Lung (tissue), 12 donors: Measurements from ENCODE around the gene SLC38A4. TPM values are rescaled to one million over a fixed set of nuclear protein-coding genes. Genes with fewer than 3 reads are reported as not detected.

Experiments
- ATAC-seq: fragments of 200-7000 bp; cut with Tn5 transposase; one replicate; pipeline ENCODE4 v1.9.1; 2020; ENCODE audit warnings: moderate number of reproducible peaks; ENCODE audit not compliant: insufficient read depth, low FRiP score
- DNase-seq, 3 donors: peaks; one replicate each; pipeline ENCODE4 v3.0.0-alpha.2; 2013 to 2017
- H3K27ac ChIP-seq, 2 donors: one replicate each; pipeline ENCODE4 v1.5.1; 2013; ENCODE audit warnings: mild to moderate bottlenecking in 2 of 2, moderate library complexity in 2 of 2, control low read depth in 1 of 2, inconsistent platforms in 1 of 2, low read depth in 1 of 2, low read length in 1 of 2
- H3K27me3 ChIP-seq, 3 donors: one replicate each; pipeline ENCODE4 v1.5.1; 2013; ENCODE audit warnings: low read length in 2 of 3; ENCODE audit not compliant: control insufficient read depth in 3 of 3, insufficient read depth in 3 of 3
- H3K36me3 ChIP-seq, 4 donors: one replicate each; pipeline ENCODE4 v1.5.1; 2013; ENCODE audit warnings: low read length in 4 of 4, mild to moderate bottlenecking in 1 of 4, moderate library complexity in 1 of 4; ENCODE audit not compliant: control insufficient read depth in 4 of 4, insufficient read depth in 4 of 4
- H3K4me1 ChIP-seq, 5 donors: one replicate each; pipeline ENCODE4 v1.5.1; 2013; ENCODE audit warnings: low read length in 5 of 5, mild to moderate bottlenecking in 2 of 5, moderate library complexity in 1 of 5; ENCODE audit not compliant: control insufficient read depth in 5 of 5, insufficient read depth in 5 of 5
- H3K4me3 ChIP-seq: one replicate; pipeline ENCODE4 v1.5.1; 2013; ENCODE audit warnings: mild to moderate bottlenecking, control low read depth, moderate library complexity
- H3K9ac ChIP-seq, 2 donors: one replicate each; pipeline ENCODE4 v1.5.1; 2013; ENCODE audit warnings: low read length in 2 of 2, control low read depth in 1 of 2; ENCODE audit not compliant: insufficient read depth in 1 of 2
- H3K9me3 ChIP-seq, 4 donors: one replicate each; pipeline ENCODE4 v1.5.1; 2013; ENCODE audit warnings: low read length in 3 of 4, mild to moderate bottlenecking in 1 of 4, moderate library complexity in 1 of 4; ENCODE audit not compliant: control insufficient read depth in 4 of 4, insufficient read depth in 3 of 4
- CTCF ChIP-seq: IDR thresholded peaks from 2 replicates; pipeline ENCODE4 v1.5.1; 2012; ENCODE audit warnings: mild to moderate bottlenecking; ENCODE audit errors: control extremely low read depth, extremely low read depth
- WGBS, 2 donors: extraction: QIAGEN DNeasy Blood & Tissue Kit; methylation state at CpG; one replicate each; pipeline ENCODE4 v1.1.7; 2013; 5-methylcytosine and 5-hydroxymethylcytosine counted together
- polyA plus RNA-seq, 2 donors: library from polyadenylated mRNA; stranded (reverse); fragments of 200-250 nt; gene quantifications; one replicate each; pipeline ENCODE4 v1.2.1, GENCODE V29; 2013
- total RNA-seq, 2 donors: library from RNA; depleted of rRNA in 1 of 2; stranded (reverse); fragments of >200 nt in 1 of 2; gene quantifications; one replicate each; pipeline ENCODE4 v1.2.1, GENCODE V29; 2014 to 2021
- donor health status: control.
- donor health status: control.
- donor health status: Bipolar disorder and iron deficiency.
- donor health status: healthy.
- donor health status: DM: yes; HTN: yes; CAD: no.

SLC38A4 gene
- total and polyA plus RNA-seq, 4 donors: 0.07 to 2.7 (median 0.45) TPM

- Histone ChIP-seq H3K27me3 (peaks cover 0 to 6% (median 5%) of the 10 kb centered on the region in 3 donors), H3K9me3 (peaks cover 0 to 5% (median 0%) of the 10 kb centered on the region in 4 donors), H3K4me1 (peaks cover 0 to 7% (median 1%) of the 10 kb centered on the region in 5 donors), H3K36me3 (no peaks in the 10 kb centered on the region), H3K27ac (no peak overlapping the region), H3K9ac (no peak overlapping the region), H3K4me3 (no peak overlapping the region)
- 70 to 76% methylated on average over 3 of the region's 3 CpGs for WGBS, 2 donors
- no peak for TF ChIP-seq CTCF
- ATAC-seq (no peak), DNase-seq (peak; percentile 30 to 88 (median 56))
These were observed 18.0 kb upstream of the SLC38A4 start for GRCh38 chr12:46843811-46844210.

GRCh38 chr12:46841891-46842290 is 16.1 kb upstream of the SLC38A4 start:
- DNase-seq (no peak), ATAC-seq (no peak)
- Histone ChIP-seq H3K4me3 (no peak overlapping the region), H3K9me3 (peaks cover 0 to 5% (median 0%) of the 10 kb centered on the region in 4 donors), H3K27ac (no peak overlapping the region), H3K27me3 (peaks cover 0 to 6% (median 5%) of the 10 kb centered on the region in 3 donors), H3K9ac (no peak overlapping the region), H3K36me3 (no peaks in the 10 kb centered on the region), H3K4me1 (peaks cover 0 to 7% (median 1%) of the 10 kb centered on the region in 5 donors)
- WGBS, 2 donors: 96 to 98% methylated on average over 2 of the region's 2 CpGs
- TF ChIP-seq CTCF: no peak

- Histone ChIP-seq H3K9me3 (peaks cover 0 to 5% (median 0%) of the 10 kb centered on the region in 4 donors), H3K27me3 (peaks cover 0 to 12% (median 5%) of the 10 kb centered on the region in 3 donors), H3K27ac (no peak overlapping the region), H3K4me1 (peaks cover 0 to 7% (median 1%) of the 10 kb centered on the region in 5 donors), H3K4me3 (no peak overlapping the region), H3K9ac (no peak overlapping the region), H3K36me3 (no peaks in the 10 kb centered on the region)
- ATAC-seq (peak; percentile 60), DNase-seq (peak in 2 of 3 donors; percentile 40 to 77)
- WGBS, 2 donors: 52 to 75% methylated on average over 2 of the region's 2 CpGs
- TF ChIP-seq CTCF: no peak
These were observed 14.2 kb upstream of the SLC38A4 start for GRCh38 chr12:46839964-46840363.

- Histone ChIP-seq H3K9ac (no peak overlapping the region), H3K4me3 (no peak overlapping the region), H3K27me3 (peaks cover 2 to 17% (median 5%) of the 10 kb centered on the region in 3 donors), H3K9me3 (peaks cover 0 to 5% (median 0%) of the 10 kb centered on the region in 4 donors), H3K27ac (no peak overlapping the region), H3K4me1 (peaks cover 0 to 7% (median 1%) of the 10 kb centered on the region in 5 donors), H3K36me3 (no peaks in the 10 kb centered on the region)
- WGBS, 2 donors: 66 to 81% methylated on average over 3 of the region's 3 CpGs
- DNase-seq (no peak), ATAC-seq (no peak)
- no peak for TF ChIP-seq CTCF
These were observed 13.4 kb upstream of the SLC38A4 start for GRCh38 chr12:46839232-46839631.
